HCT116 (cell line): ENCODE data around the gene KIF1A. TPM values are rescaled to one million over a fixed set of nuclear protein-coding genes. Genes with fewer than 3 reads are reported as not detected.

Experiments used
- ATAC-seq: fragments of 200-7000 bp; cut with Tn5 transposase; 2 replicates; pipeline ENCODE4 v1.9.1; 2020; ENCODE audit warnings: mild to moderate bottlenecking, moderate library complexity
- BruUV-seq: library from RNA; stranded (reverse); fragments of 400-500 nt; replicated peaks from 2 replicates; lab custom pipeline; 2021; lab: Mats Ljungman, UMichigan
- CTCF ChIA-PET: fragments of 300-600 bp; sonication (Branson Sonifier 250); formaldehyde crosslinking; loops from one replicate; lab custom pipeline; 2021; ENCODE audit warnings: antibody characterized with exemption; lab: Charles Lee
- POLR2A ChIA-PET: fragments of 300-600, 350-600 bp; sonication (Branson Sonifier 250); formaldehyde crosslinking; loops from one replicate; lab custom pipeline; 2021; ENCODE audit warnings: antibody characterized with exemption; lab: Charles Lee
- RAD21 ChIA-PET, 2 experiments: fragments of 300-600 bp; sonication (Branson Sonifier 250); formaldehyde crosslinking; loops; one replicate each; lab custom pipeline; 2023; ENCODE audit warnings: low total read pairs in 2 of 2; ENCODE audit not compliant: uncharacterized antibody in 2 of 2, unreplicated experiment in 2 of 2, low non-redundant PET in 1 of 2; lab: Charles Lee
- DNase-seq: peaks from one replicate; pipeline ENCODE4 v3.0.0-alpha.2; 2010; ENCODE audit warnings: low read depth, low spot score
- H2AFZ ChIP-seq: fragments of 200-600 bp; shearing (Covaris generic), sonication (generic); 2 replicates; pipeline ENCODE4 v1.6.1; 2017; ENCODE audit warnings: low read depth, mixed run types, mixed read lengths, antibody characterized with exemption, low read length; ENCODE audit not compliant: poor library complexity, severe bottlenecking
- H3K27ac ChIP-seq: 2 replicates; pipeline ENCODE4 v1.5.1; 2012; ENCODE audit warnings: low read depth, low read length
- H3K27me3 ChIP-seq: fragments of 200-600 bp; sonication (generic); 2 replicates; pipeline ENCODE4 v1.6.1; 2016; ENCODE audit warnings: mixed run types, low read length, mixed read lengths; ENCODE audit not compliant: insufficient read depth
- H3K36me3 ChIP-seq, 2 experiments: fragments of 200-500 bp in 1 of 2; fragments of 200-600 bp in 1 of 2; sonication (Bioruptor generic) in 1 of 2; sonication (generic) in 1 of 2; 2 replicates each; pipeline versions ENCODE4 v1.5.1 to v1.6.1; 2014 to 2016; ENCODE audit warnings: low read length in 2 of 2, inconsistent platforms in 1 of 2, mixed read lengths in 1 of 2, mixed run types in 1 of 2; ENCODE audit not compliant: insufficient read depth in 2 of 2, control insufficient read depth in 1 of 2
- H3K4me1 ChIP-seq, 2 experiments: fragments of 200-600 bp in 1 of 2; sonication (generic) in 1 of 2; 2 replicates each; pipeline versions ENCODE4 v1.5.1 to v1.6.1; 2012 to 2017; ENCODE audit warnings: low read length in 2 of 2, inconsistent platforms in 1 of 2, mild to moderate bottlenecking in 1 of 2, mixed read lengths in 1 of 2, mixed run types in 1 of 2, moderate library complexity in 1 of 2; ENCODE audit not compliant: insufficient read depth in 2 of 2, control insufficient read depth in 1 of 2
- H3K4me2 ChIP-seq: fragments of 200-600 bp; sonication (generic); 2 replicates; pipeline ENCODE4 v1.6.1; 2017; ENCODE audit warnings: mixed run types, low read length, mixed read lengths
- H3K4me3 ChIP-seq, 2 experiments: fragments of 200-600 bp in 1 of 2; sonication (generic) in 1 of 2; replicated peaks in 1 of 2; 2 replicates each; pipeline ENCODE4 v1.5.1; 2011 to 2016; ENCODE audit warnings: low read length in 2 of 2, control low read depth in 1 of 2, low read depth in 1 of 2, mild to moderate bottlenecking in 1 of 2, mixed read lengths in 1 of 2, mixed run types in 1 of 2
- H3K79me2 ChIP-seq: fragments of 200-600 bp; sonication (generic); 2 replicates; pipeline ENCODE4 v1.6.1; 2017; ENCODE audit warnings: mild to moderate bottlenecking, mixed run types, low read length, moderate library complexity, mixed read lengths; ENCODE audit not compliant: insufficient read depth
- H3K9ac ChIP-seq: fragments of 200-600 bp; sonication (generic); 2 replicates; pipeline ENCODE4 v1.6.1; 2016; ENCODE audit warnings: low read length, mixed read lengths
- H3K9me2 ChIP-seq: fragments of 200-600 bp; sonication (generic), shearing (Covaris generic); 2 replicates; pipeline ENCODE4 v1.6.1; 2017; ENCODE audit warnings: mixed run types, mild to moderate bottlenecking, moderate library complexity; ENCODE audit not compliant: insufficient read depth
- H3K9me3 ChIP-seq, 2 experiments: fragments of 200-500 bp in 1 of 2; fragments of 200-600 bp in 1 of 2; sonication (Bioruptor generic) in 1 of 2; sonication (generic) in 1 of 2; 2 replicates each; pipeline ENCODE4 v1.6.1; 2014 to 2017; ENCODE audit warnings: low read length in 2 of 2, mixed read lengths in 2 of 2, inconsistent platforms in 1 of 2, low read depth in 1 of 2, mild to moderate bottlenecking in 1 of 2, mixed run types in 1 of 2, moderate library complexity in 1 of 2; ENCODE audit not compliant: control insufficient read depth in 1 of 2, insufficient read depth in 1 of 2
- H4K20me1 ChIP-seq: fragments of 200-600 bp; sonication (generic), shearing (Covaris generic); 2 replicates; pipeline ENCODE4 v1.6.1; 2017; ENCODE audit warnings: mixed run types, mild to moderate bottlenecking, moderate library complexity; ENCODE audit not compliant: insufficient read depth
- CBX3 ChIP-seq: IDR thresholded peaks from 2 replicates; pipeline ENCODE4 v1.6.1; 2012; ENCODE audit warnings: low read depth
- CEBPB ChIP-seq: IDR thresholded peaks from 2 replicates; pipeline ENCODE4 v1.6.1; 2012; ENCODE audit warnings: low read depth
- EGR1 ChIP-seq: IDR thresholded peaks from 2 replicates; pipeline ENCODE4 v1.6.1; 2012; ENCODE audit warnings: low read depth
- ELF1 ChIP-seq: IDR thresholded peaks from 2 replicates; pipeline ENCODE4 v1.6.1; 2012; ENCODE audit warnings: low read depth, borderline replicate concordance
- EZH2 ChIP-seq: fragments of 200-600 bp; sonication (generic); IDR thresholded peaks from 2 replicates; pipeline ENCODE4 v1.6.1; 2017; ENCODE audit warnings: antibody characterized with exemption, mixed run types
- EZH2phosphoT487 ChIP-seq: fragments of 200-600 bp; IDR thresholded peaks from 2 replicates; pipeline ENCODE4 v1.6.1; 2018; ENCODE audit warnings: antibody characterized with exemption, borderline replicate concordance
- FOSL1 ChIP-seq: IDR thresholded peaks from 2 replicates; pipeline ENCODE4 v1.6.1; 2012; ENCODE audit warnings: low read depth
- JUND ChIP-seq: IDR thresholded peaks from 2 replicates; pipeline ENCODE4 v1.6.1; 2012
- POLR2AphosphoS5 ChIP-seq: IDR thresholded peaks from 2 replicates; pipeline ENCODE4 v1.6.1; 2011; ENCODE audit warnings: mild to moderate bottlenecking, low read depth, low read length, moderate library complexity
- RAD21 ChIP-seq: IDR thresholded peaks from 2 replicates; pipeline ENCODE4 v1.6.1; 2012; ENCODE audit warnings: low read depth, mild to moderate bottlenecking
- SIN3A ChIP-seq: IDR thresholded peaks from 2 replicates; pipeline ENCODE4 v1.6.1; 2012; ENCODE audit warnings: low read depth
- SRF ChIP-seq: IDR thresholded peaks from 2 replicates; pipeline ENCODE4 v1.6.1; 2012; ENCODE audit warnings: low read depth
- TCF7L2 ChIP-seq: IDR thresholded peaks from 2 replicates; pipeline ENCODE4 v1.7.0; 2011; ENCODE audit warnings: borderline replicate concordance, inconsistent platforms; ENCODE audit not compliant: insufficient read depth, insufficient read length; ENCODE audit errors: extremely low read depth
- YY1 ChIP-seq: IDR thresholded peaks from 2 replicates; pipeline ENCODE4 v1.6.1; 2011; ENCODE audit warnings: low read length, low read depth, moderate library complexity, mild to moderate bottlenecking; ENCODE audit not compliant: insufficient replicate concordance; ENCODE audit errors: extremely low read depth
- ZFX ChIP-seq: fragments of 450-650 bp; IDR thresholded peaks from 2 replicates; pipeline ENCODE4 v1.6.1; 2017
- ZNF274 ChIP-seq: fragments of 200-500 bp; sonication (Bioruptor generic); IDR thresholded peaks from 2 replicates; pipeline ENCODE4 v1.6.1; 2014; ENCODE audit warnings: mild to moderate bottlenecking, low read depth, low read length, inconsistent platforms
- intact Hi-C: fragments of 100-400 bp; cut with micrococcal nuclease; formaldehyde crosslinking; loops from 2 replicates; pipeline ENCODE4 v1.10.0; 2022
- total RNA-seq: library from RNA; stranded (reverse); gene quantifications from one replicate; pipeline ENCODE4 v1.2.1, GENCODE V29; 2021; ENCODE audit not compliant: unreplicated experiment
- TF ChIP-seq, protein P1 (sequence below), 3 experiments: fragments of 200-600 bp in 1 of 3; sonication (generic) in 1 of 3; IDR thresholded peaks in 2 of 3; conservative IDR thresholded peaks in 1 of 3; 2 replicates each; pipeline ENCODE4 v1.5.1; 2012 to 2017; ENCODE audit warnings: low read depth in 2 of 3, low read length in 2 of 3, antibody characterized with exemption in 1 of 3, borderline replicate concordance in 1 of 3, control low read depth in 1 of 3, mild to moderate bottlenecking in 1 of 3, mixed read lengths in 1 of 3, mixed run types in 1 of 3, moderate library complexity in 1 of 3; ENCODE audit not compliant: insufficient read depth in 1 of 3
- TF ChIP-seq, protein P2 (sequence below): IDR thresholded peaks from 2 replicates; pipeline ENCODE4 v1.6.1; 2012
- TF ChIP-seq, protein P3 (sequence below): IDR thresholded peaks from 2 replicates; pipeline ENCODE4 v1.6.1; 2011; ENCODE audit warnings: mild to moderate bottlenecking, low read length, moderate library complexity; ENCODE audit not compliant: insufficient replicate concordance; ENCODE audit errors: extremely low read depth
- TF ChIP-seq, protein P4 (sequence below): IDR thresholded peaks from 2 replicates; pipeline ENCODE4 v1.6.1; 2012

Gene KIF1A
- total RNA-seq, 1 experiment from 2014 or later, result 0.27 TPM

DNA sequence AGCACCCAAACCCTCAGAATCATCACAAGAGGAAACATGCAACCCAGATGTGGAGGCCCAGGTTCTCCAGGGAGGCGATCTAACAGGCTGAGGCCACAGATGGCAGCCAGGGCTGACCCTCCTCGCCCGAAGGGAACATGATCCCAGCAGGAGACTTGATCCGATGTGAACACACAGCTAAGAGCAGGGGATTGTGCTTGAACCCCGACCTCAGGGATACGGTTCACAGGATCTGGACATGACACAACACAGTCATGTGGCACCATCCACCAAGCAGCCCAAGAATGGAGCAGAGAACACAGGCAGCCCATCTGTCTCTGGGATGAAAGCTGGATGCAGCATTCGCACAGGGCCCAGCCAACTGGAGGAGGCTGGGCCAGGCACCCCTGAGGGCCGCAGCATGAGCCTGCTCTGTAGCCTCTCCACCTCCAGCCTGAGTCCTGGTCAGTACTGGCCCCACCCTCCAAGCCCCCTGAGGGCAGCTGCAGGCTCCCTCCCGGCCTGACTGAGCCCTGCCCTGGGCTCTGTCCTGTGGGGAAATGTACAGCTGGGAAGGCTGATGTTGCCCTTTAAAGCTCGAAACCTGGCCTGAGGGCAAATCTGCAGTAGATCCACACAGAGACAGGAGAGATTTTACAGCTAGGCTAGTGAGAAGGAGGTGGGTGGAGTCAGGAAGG lies 89.4 kb downstream of the KIF1A start:
- intact Hi-C loops, result no loop called here
- no peak for ATAC-seq
- Histone ChIP-seq H3K79me2 (no peaks in the 10 kb centered on the region), H3K27ac (no peak overlapping the region), H3K4me3 (no peak overlapping the region), H2AFZ (no peak overlapping the region), H3K9ac (no peak overlapping the region), H3K4me1 (peaks cover 0 to 11% of the 10 kb centered on the region in 2 experiments; a peak in 2 of 4 replicates), H3K9me3 (no peaks in the 10 kb centered on the region), H3K27me3 (no peaks in the 10 kb centered on the region), H4K20me1 (no peaks in the 10 kb centered on the region), H3K36me3 (no peaks in the 10 kb centered on the region), H3K9me2 (no peaks in the 10 kb centered on the region), H3K4me2 (no peak overlapping the region)
- CTCF ChIA-PET, result no interaction called here
- POLR2A ChIA-PET, result no interaction called here
- DNase-seq, result no peak
- TF ChIP-seq, protein P1, sequence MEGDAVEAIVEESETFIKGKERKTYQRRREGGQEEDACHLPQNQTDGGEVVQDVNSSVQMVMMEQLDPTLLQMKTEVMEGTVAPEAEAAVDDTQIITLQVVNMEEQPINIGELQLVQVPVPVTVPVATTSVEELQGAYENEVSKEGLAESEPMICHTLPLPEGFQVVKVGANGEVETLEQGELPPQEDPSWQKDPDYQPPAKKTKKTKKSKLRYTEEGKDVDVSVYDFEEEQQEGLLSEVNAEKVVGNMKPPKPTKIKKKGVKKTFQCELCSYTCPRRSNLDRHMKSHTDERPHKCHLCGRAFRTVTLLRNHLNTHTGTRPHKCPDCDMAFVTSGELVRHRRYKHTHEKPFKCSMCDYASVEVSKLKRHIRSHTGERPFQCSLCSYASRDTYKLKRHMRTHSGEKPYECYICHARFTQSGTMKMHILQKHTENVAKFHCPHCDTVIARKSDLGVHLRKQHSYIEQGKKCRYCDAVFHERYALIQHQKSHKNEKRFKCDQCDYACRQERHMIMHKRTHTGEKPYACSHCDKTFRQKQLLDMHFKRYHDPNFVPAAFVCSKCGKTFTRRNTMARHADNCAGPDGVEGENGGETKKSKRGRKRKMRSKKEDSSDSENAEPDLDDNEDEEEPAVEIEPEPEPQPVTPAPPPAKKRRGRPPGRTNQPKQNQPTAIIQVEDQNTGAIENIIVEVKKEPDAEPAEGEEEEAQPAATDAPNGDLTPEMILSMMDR (IDR thresholded peaks at IDR 0.05 in 2 of 3, conservative IDR thresholded peaks at IDR 0.05 in 1 of 3; ENCODE audit: borderline replicate concordance in 1 of 3, insufficient read depth in 1 of 3, low read depth in 2 of 3, low read length in 2 of 3), result no peak
- TF ChIP-seq, protein P2, sequence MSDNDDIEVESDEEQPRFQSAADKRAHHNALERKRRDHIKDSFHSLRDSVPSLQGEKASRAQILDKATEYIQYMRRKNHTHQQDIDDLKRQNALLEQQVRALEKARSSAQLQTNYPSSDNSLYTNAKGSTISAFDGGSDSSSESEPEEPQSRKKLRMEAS, result no peak
- TF ChIP-seq YY1, result no peak
- no peak for TF ChIP-seq POLR2AphosphoS5
- no peak for TF ChIP-seq EZH2
- TF ChIP-seq ELF1, result no peak
- no peak for TF ChIP-seq TCF7L2
- TF ChIP-seq EGR1, result no peak
- TF ChIP-seq, protein P3, sequence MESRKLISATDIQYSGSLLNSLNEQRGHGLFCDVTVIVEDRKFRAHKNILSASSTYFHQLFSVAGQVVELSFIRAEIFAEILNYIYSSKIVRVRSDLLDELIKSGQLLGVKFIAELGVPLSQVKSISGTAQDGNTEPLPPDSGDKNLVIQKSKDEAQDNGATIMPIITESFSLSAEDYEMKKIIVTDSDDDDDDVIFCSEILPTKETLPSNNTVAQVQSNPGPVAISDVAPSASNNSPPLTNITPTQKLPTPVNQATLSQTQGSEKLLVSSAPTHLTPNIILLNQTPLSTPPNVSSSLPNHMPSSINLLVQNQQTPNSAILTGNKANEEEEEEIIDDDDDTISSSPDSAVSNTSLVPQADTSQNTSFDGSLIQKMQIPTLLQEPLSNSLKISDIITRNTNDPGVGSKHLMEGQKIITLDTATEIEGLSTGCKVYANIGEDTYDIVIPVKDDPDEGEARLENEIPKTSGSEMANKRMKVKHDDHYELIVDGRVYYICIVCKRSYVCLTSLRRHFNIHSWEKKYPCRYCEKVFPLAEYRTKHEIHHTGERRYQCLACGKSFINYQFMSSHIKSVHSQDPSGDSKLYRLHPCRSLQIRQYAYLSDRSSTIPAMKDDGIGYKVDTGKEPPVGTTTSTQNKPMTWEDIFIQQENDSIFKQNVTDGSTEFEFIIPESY, result no peak
- no peak for TF ChIP-seq FOSL1
- no peak for TF ChIP-seq CBX3
- no peak for TF ChIP-seq CEBPB
- TF ChIP-seq ZNF274, result no peak
- no peak for TF ChIP-seq JUND
- no peak for TF ChIP-seq EZH2phosphoT487
- TF ChIP-seq ZFX, result no peak
- TF ChIP-seq, protein P4, sequence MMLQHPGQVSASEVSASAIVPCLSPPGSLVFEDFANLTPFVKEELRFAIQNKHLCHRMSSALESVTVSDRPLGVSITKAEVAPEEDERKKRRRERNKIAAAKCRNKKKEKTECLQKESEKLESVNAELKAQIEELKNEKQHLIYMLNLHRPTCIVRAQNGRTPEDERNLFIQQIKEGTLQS, result no peak
- TF ChIP-seq SRF, result no peak
- no peak for TF ChIP-seq SIN3A
- TF ChIP-seq RAD21, result no peak
- no TSS peak for BruUV-seq
- RAD21 ChIA-PET, result no interaction called here
